H9 (cell line): Measurements from ENCODE around the gene UBE2G1. TPM values are rescaled to one million over a fixed set of nuclear protein-coding genes. Genes with fewer than 3 reads are reported as not detected.
A peak's percentile ranks its signal among the peaks of the same experiment; 100 is the strongest.

Experiments used
- DNase-seq: peaks from one replicate; pipeline ENCODE4 v3.0.0-alpha.2; 2017
- H2AFZ ChIP-seq: one replicate; pipeline ENCODE4 v1.6.1; 2013; ENCODE audit warnings: mild to moderate bottlenecking, low read length, control low read depth, moderate library complexity
- H2AK5ac ChIP-seq: 2 replicates; pipeline ENCODE4 v1.6.1; 2013; ENCODE audit warnings: low read length, control low read depth, mixed read lengths; ENCODE audit not compliant: insufficient read length
- H2BK120ac ChIP-seq: one replicate; pipeline ENCODE4 v1.6.1; 2013; ENCODE audit warnings: low read depth, mild to moderate bottlenecking, low read length, control low read depth, inconsistent platforms; ENCODE audit not compliant: poor library complexity, severe bottlenecking
- H2BK12ac ChIP-seq: 2 replicates; pipeline ENCODE4 v1.6.1; 2013; ENCODE audit warnings: low read length, control low read depth, mixed read lengths, low read depth; ENCODE audit not compliant: insufficient read length
- H2BK15ac ChIP-seq: 2 replicates; pipeline ENCODE4 v1.6.1; 2013; ENCODE audit warnings: low read depth, low read length, control low read depth
- H2BK20ac ChIP-seq: one replicate; pipeline ENCODE4 v1.6.1; 2013; ENCODE audit warnings: low read depth, mild to moderate bottlenecking, low read length, control low read depth, inconsistent platforms; ENCODE audit not compliant: poor library complexity, severe bottlenecking
- H2BK5ac ChIP-seq: 2 replicates; pipeline ENCODE4 v1.6.1; 2013; ENCODE audit warnings: low read length, control low read depth, mixed read lengths; ENCODE audit not compliant: insufficient read length
- H3K14ac ChIP-seq: 2 replicates; pipeline ENCODE4 v1.6.1; 2013; ENCODE audit warnings: low read length, control low read depth; ENCODE audit not compliant: insufficient read depth
- H3K18ac ChIP-seq: 2 replicates; pipeline ENCODE4 v1.6.1; 2013; ENCODE audit warnings: low read depth, mild to moderate bottlenecking, mixed read lengths, low read length, control low read depth; ENCODE audit not compliant: insufficient read length
- H3K23ac ChIP-seq: 2 replicates; pipeline ENCODE4 v1.6.1; 2013; ENCODE audit warnings: low read length, control low read depth, mixed read lengths, low read depth; ENCODE audit not compliant: insufficient read length
- H3K23me2 ChIP-seq: 2 replicates; pipeline ENCODE4 v1.6.1; 2013; ENCODE audit warnings: low read depth, mild to moderate bottlenecking, mixed read lengths, low read length, control low read depth; ENCODE audit not compliant: insufficient read length, poor library complexity, severe bottlenecking
- H3K27ac ChIP-seq: 2 replicates; pipeline ENCODE4 v1.5.1; 2013; ENCODE audit warnings: low read length, control low read depth, mixed read lengths, low read depth; ENCODE audit not compliant: insufficient read length
- H3K27me3 ChIP-seq: 2 replicates; pipeline ENCODE4 v1.6.1; 2013; ENCODE audit warnings: low read length, control low read depth, inconsistent platforms; ENCODE audit not compliant: insufficient read depth
- H3K4ac ChIP-seq: 2 replicates; pipeline ENCODE4 v1.6.1; 2013; ENCODE audit warnings: low read depth, mild to moderate bottlenecking, control low read depth, inconsistent platforms, low read length, moderate library complexity
- H3K4me1 ChIP-seq: 2 replicates; pipeline ENCODE4 v1.6.1; 2013; ENCODE audit warnings: low read length, control low read depth, inconsistent platforms; ENCODE audit not compliant: insufficient read depth
- H3K4me2 ChIP-seq: 2 replicates; pipeline ENCODE4 v1.6.1; 2013; ENCODE audit warnings: low read length, control low read depth, mixed read lengths; ENCODE audit not compliant: insufficient read length, insufficient read depth
- H3K56ac ChIP-seq: 2 replicates; pipeline ENCODE4 v1.6.1; 2013; ENCODE audit warnings: low read depth, mild to moderate bottlenecking, mixed read lengths, low read length, control low read depth; ENCODE audit not compliant: insufficient read length
- H3K79me1 ChIP-seq: 2 replicates; pipeline ENCODE4 v1.6.1; 2013; ENCODE audit warnings: low read depth, mild to moderate bottlenecking, moderate library complexity, low read length, control low read depth, inconsistent platforms; ENCODE audit not compliant: insufficient read depth, poor library complexity, severe bottlenecking
- H3K79me2 ChIP-seq: 2 replicates; pipeline ENCODE4 v1.6.1; 2013; ENCODE audit warnings: low read length, control low read depth, inconsistent platforms; ENCODE audit not compliant: insufficient read depth
- H3K9ac ChIP-seq: 2 replicates; pipeline ENCODE4 v1.6.1; 2013; ENCODE audit warnings: low read length, control low read depth, mixed read lengths; ENCODE audit not compliant: insufficient read length; ENCODE audit errors: extremely low read depth
- H3K9me3 ChIP-seq: one replicate; pipeline ENCODE4 v1.6.1; 2013; ENCODE audit warnings: low read depth, low read length, inconsistent platforms; ENCODE audit not compliant: control insufficient read depth
- H3T11ph ChIP-seq: one replicate; pipeline ENCODE4 v1.6.1; 2013; ENCODE audit warnings: mild to moderate bottlenecking, low read length, control low read depth, inconsistent platforms
- H4K20me1 ChIP-seq: one replicate; pipeline ENCODE4 v1.6.1; 2013; ENCODE audit not compliant: control insufficient read depth, insufficient read length, insufficient read depth
- H4K5ac ChIP-seq: 2 replicates; pipeline ENCODE4 v1.6.1; 2013; ENCODE audit warnings: low read depth, mild to moderate bottlenecking, mixed read lengths, low read length, control low read depth; ENCODE audit not compliant: insufficient read length
- H4K8ac ChIP-seq: replicated peaks from 2 replicates; pipeline ENCODE4 v1.6.1; 2013; ENCODE audit warnings: low read length, control low read depth, mixed read lengths, low read depth; ENCODE audit not compliant: insufficient read length
- H4K91ac ChIP-seq: 2 replicates; pipeline ENCODE4 v1.6.1; 2013; ENCODE audit warnings: low read depth, mild to moderate bottlenecking, moderate library complexity, mixed read lengths, low read length, control low read depth; ENCODE audit not compliant: insufficient read length
- H3K27ac Mint-ChIP-seq, 3 experiments: 2 replicates in 2 of 3; 3 replicates in 1 of 3; pipeline ENCODE4 v1.8.0; 2020 to 2021; ENCODE audit warnings: mixed read lengths in 3 of 3, mild to moderate bottlenecking in 1 of 3, moderate library complexity in 1 of 3
- H3K27me3 Mint-ChIP-seq: 2 replicates; pipeline ENCODE4 v1.8.0; 2021; ENCODE audit warnings: low read depth, mild to moderate bottlenecking, moderate library complexity, mixed read lengths
- H3K36me3 Mint-ChIP-seq, 3 experiments: 2 replicates in 2 of 3; 3 replicates in 1 of 3; pipeline ENCODE4 v1.8.0; 2020 to 2021; ENCODE audit warnings: low read depth in 3 of 3, mixed read lengths in 3 of 3; ENCODE audit not compliant: insufficient read depth in 1 of 3
- H3K4me1 Mint-ChIP-seq, 2 experiments: 2 replicates each; pipeline ENCODE4 v1.8.0; 2020; ENCODE audit warnings: mixed read lengths in 2 of 2
- H3K4me3 Mint-ChIP-seq, 2 experiments: 2 replicates in 1 of 2; 3 replicates in 1 of 2; pipeline ENCODE4 v1.8.0; 2020 to 2021; ENCODE audit warnings: mild to moderate bottlenecking in 2 of 2, mixed read lengths in 2 of 2, moderate library complexity in 1 of 2
- H3K9me3 Mint-ChIP-seq, 2 experiments: 2 replicates in 1 of 2; 3 replicates in 1 of 2; pipeline ENCODE4 v1.8.0; 2020; ENCODE audit warnings: mild to moderate bottlenecking in 2 of 2, mixed read lengths in 2 of 2, moderate library complexity in 1 of 2
- CTCF ChIP-seq: fragments of 200-600 bp; sonication (generic); conservative IDR thresholded peaks from 3 replicates; pipeline ENCODE4 v1.8.0; 2021; ENCODE audit warnings: antibody characterized with exemption, mild to moderate bottlenecking
- WGBS: extraction: QIAGEN DNeasy Blood & Tissue Kit; methylation state at CpG from one replicate; pipeline ENCODE4 v1.1.7; 2013; ENCODE audit warnings: missing lambda C conversion rate, low lambda C conversion rate, mixed read lengths; ENCODE audit not compliant: insufficient read length; ENCODE audit errors: extremely low coverage; 5-methylcytosine and 5-hydroxymethylcytosine counted together
- total RNA-seq: library from RNA; stranded (reverse); gene quantifications from 2 replicates; pipeline ENCODE4 v1.2.1, GENCODE V29; 2021

UBE2G1 gene
- total RNA-seq, 1 experiment from 2014 or later = 188 TPM

- H3K4me2 ChIP-seq = no peak overlapping the region
- H2BK120ac ChIP-seq = no peak overlapping the region
- no peak overlapping the region for H2BK15ac ChIP-seq
- no peak overlapping the region for H4K91ac ChIP-seq
- H3K4me1 ChIP-seq = no peaks in the 10 kb centered on the region
- 0 out of 4 replicates have a peak, but pooled peaks cover 0 to 3% of the 10 kb centered on the region in 2 experiments for H3K4me1 Mint-ChIP-seq
- H3K27ac ChIP-seq = no peak overlapping the region
- H3K4me3 Mint-ChIP-seq = no peak overlapping the region
- no peaks in the 10 kb centered on the region for H3K23me2 ChIP-seq
- no CpG with 5 or more reads among the region's 8 CpGs for WGBS
- no peaks in the 10 kb centered on the region for H3K79me1 ChIP-seq
- H2BK12ac ChIP-seq = no peak overlapping the region
- H3K27ac Mint-ChIP-seq = peak overlapping the region in 1 of 3 experiments; percentile 34; a peak in 1 of 7 replicates
- no peak overlapping the region for H3K18ac ChIP-seq
- no peak overlapping the region for H2BK5ac ChIP-seq
- no peak overlapping the region for H2BK20ac ChIP-seq
- no peak for DNase-seq
- no peaks in the 10 kb centered on the region for H4K20me1 ChIP-seq
- no peaks in the 10 kb centered on the region for H3K27me3 Mint-ChIP-seq
- no peak overlapping the region for H3K4ac ChIP-seq
- TF ChIP-seq CTCF = no peak
- no peaks in the 10 kb centered on the region for H3K9me3 ChIP-seq
- no peaks in the 10 kb centered on the region for H3K79me2 ChIP-seq
- no peak overlapping the region for H4K5ac ChIP-seq
- H2AFZ ChIP-seq = no peak overlapping the region
- no peak overlapping the region for H3K9ac ChIP-seq
- no peak overlapping the region for H3T11ph ChIP-seq
- H2AK5ac ChIP-seq = no peak overlapping the region
- no peak overlapping the region for H3K56ac ChIP-seq
- H4K8ac ChIP-seq = no peak overlapping the region
- H3K14ac ChIP-seq = no peak overlapping the region
- no peaks in the 10 kb centered on the region for H3K9me3 Mint-ChIP-seq
- H3K27me3 ChIP-seq = no peaks in the 10 kb centered on the region
- peaks cover 12 to 52% (median 47%) of the 10 kb centered on the region in 3 experiments; a peak in 6 of 7 replicates for H3K36me3 Mint-ChIP-seq
- H3K23ac ChIP-seq = no peak overlapping the region
Observed at GRCh38 chr17:4235372-4236279, 130.8 kb downstream of the UBE2G1 start.
